ENCODE results near the gene USP36.

- TF ChIP-seq CTCF (IDR thresholded peaks at IDR 0.05; ENCODE audit: low read length) (no peak), EZH2 (optimal IDR thresholded peaks at IDR 0.05; ENCODE audit: low read depth, low read length) (no peak)
Measured at GRCh38 chr17:78825696-78826095, 14.9 kb downstream of the USP36 start.
